H1 (cell line): ENCODE results near the gene CBFA2T2. TPM values are rescaled to one million over a fixed set of nuclear protein-coding genes. Genes with fewer than 3 reads are reported as not detected.

Experiments
- CTCF ChIA-PET: fragments of 300-600 bp; sonication (Branson Sonifier 250); formaldehyde crosslinking; loops from one replicate; lab custom pipeline; 2021; ENCODE audit not compliant: partially characterized antibody; lab: Charles Lee
- POLR2A ChIA-PET: fragments of 300-600 bp; sonication (Branson Sonifier 250); formaldehyde crosslinking; loops from one replicate; lab custom pipeline; 2021; ENCODE audit warnings: inconsistent platforms; ENCODE audit not compliant: partially characterized antibody; lab: Charles Lee
- DNase-seq, 2 experiments: peaks; one replicate each; pipeline versions ENCODE4 v3.0.0 to v3.0.0-alpha.2; 2010 to 2022; ENCODE audit warnings: low spot score in 2 of 2, low read depth in 1 of 2, mixed read lengths in 1 of 2
- FAIRE-seq: peaks from 2 replicates; lab custom pipeline; 2011; peaks lifted over from hg19 to GRCh38; lab: Jason Lieb, UNC
- H2AFZ ChIP-seq: 2 replicates; pipeline ENCODE4 v1.8.1; 2012; ENCODE audit warnings: low read length, inconsistent platforms
- H2AK5ac ChIP-seq: 2 replicates; pipeline ENCODE4 v1.6.1; 2013; ENCODE audit warnings: low read depth, low read length
- H2BK120ac ChIP-seq: replicated peaks from 2 replicates; pipeline ENCODE3; 2013; ENCODE audit warnings: low read depth, low read length, inconsistent platforms
- H2BK12ac ChIP-seq: 2 replicates; pipeline ENCODE4 v1.6.1; 2013; ENCODE audit warnings: low read depth, low read length
- H2BK15ac ChIP-seq: 2 replicates; pipeline ENCODE4 v1.6.1; 2013; ENCODE audit warnings: low read length
- H2BK20ac ChIP-seq: 2 replicates; pipeline ENCODE4 v1.6.1; 2013; ENCODE audit warnings: low read length
- H2BK5ac ChIP-seq: 2 replicates; pipeline ENCODE4 v1.6.1; 2013; ENCODE audit warnings: low read depth, low read length
- H3K14ac ChIP-seq: 2 replicates; pipeline ENCODE4 v1.6.1; 2013; ENCODE audit warnings: inconsistent platforms; ENCODE audit not compliant: insufficient read length
- H3K18ac ChIP-seq: 2 replicates; pipeline ENCODE4 v1.6.1; 2013; ENCODE audit warnings: low read length; ENCODE audit errors: extremely low read depth
- H3K23ac ChIP-seq: 2 replicates; pipeline ENCODE4 v1.6.1; 2013; ENCODE audit warnings: inconsistent platforms; ENCODE audit not compliant: insufficient read length
- H3K23me2 ChIP-seq: 2 replicates; pipeline ENCODE4 v1.6.1; 2013; ENCODE audit warnings: low read depth, low read length
- H3K27ac ChIP-seq: 2 replicates; pipeline ENCODE4 v1.6.1; 2011; ENCODE audit warnings: low read depth, low read length, inconsistent platforms
- H3K27me3 ChIP-seq, 4 experiments: replicated peaks in 1 of 4; 1 replicate in 1 of 4; 2 replicates in 3 of 4; pipeline versions ENCODE4 v1.6.1 to v1.8.1; 2011 to 2013; ENCODE audit warnings: low read length in 3 of 4, mild to moderate bottlenecking in 3 of 4, inconsistent platforms in 2 of 4, mixed read lengths in 2 of 4, moderate library complexity in 1 of 4; ENCODE audit not compliant: control insufficient read depth in 3 of 4, insufficient read depth in 3 of 4; ENCODE audit errors: extremely low read depth in 1 of 4
- H3K36me3 ChIP-seq, 4 experiments: 2 replicates each; pipeline versions ENCODE4 v1.6.1 to v1.8.1; 2011 to 2013; ENCODE audit warnings: mild to moderate bottlenecking in 4 of 4, low read length in 3 of 4, moderate library complexity in 2 of 4, control low read depth in 1 of 4, inconsistent platforms in 1 of 4; ENCODE audit not compliant: insufficient read depth in 4 of 4, control insufficient read depth in 2 of 4
- H3K4ac ChIP-seq: replicated peaks from 2 replicates; pipeline ENCODE3; 2013; ENCODE audit warnings: low read length, low read depth, mixed read lengths, inconsistent platforms; ENCODE audit not compliant: insufficient read length
- H3K4me1 ChIP-seq, 4 experiments: replicated peaks in 1 of 4; 1 replicate in 1 of 4; 2 replicates in 3 of 4; pipeline versions ENCODE4 v1.6.1 to v1.8.1; 2011 to 2013; ENCODE audit warnings: low read length in 3 of 4, inconsistent platforms in 2 of 4, mixed read lengths in 1 of 4; ENCODE audit not compliant: insufficient read depth in 4 of 4, control insufficient read depth in 3 of 4
- H3K4me2 ChIP-seq, 2 experiments: 2 replicates each; pipeline versions ENCODE4 v1.6.1 to v1.8.1; 2011 to 2013; ENCODE audit warnings: low read depth in 2 of 2, low read length in 2 of 2, control low read depth in 1 of 2, inconsistent platforms in 1 of 2, mild to moderate bottlenecking in 1 of 2; ENCODE audit not compliant: insufficient read depth in 1 of 2
- H3K4me3 ChIP-seq, 4 experiments: fragments of 200-600, 300-600 bp in 1 of 4; sonication (generic), shearing (Covaris generic), sonication (Bioruptor Twin) in 1 of 4; 2 replicates each; pipeline versions ENCODE4 v1.5.1 to v1.8.1; 2011 to 2016; ENCODE audit warnings: low read length in 4 of 4, low read depth in 3 of 4, control low read depth in 2 of 4, inconsistent platforms in 2 of 4, mild to moderate bottlenecking in 2 of 4, mixed read lengths in 1 of 4, moderate library complexity in 1 of 4; ENCODE audit not compliant: insufficient read depth in 2 of 4; ENCODE audit errors: extremely low read depth in 1 of 4
- H3K56ac ChIP-seq: replicated peaks from 2 replicates; pipeline ENCODE3; 2013; ENCODE audit warnings: low read depth, mild to moderate bottlenecking, mixed read lengths, low read length, inconsistent platforms; ENCODE audit not compliant: insufficient read length
- H3K79me1 ChIP-seq: 2 replicates; pipeline ENCODE4 v1.6.1; 2013; ENCODE audit warnings: low read depth, low read length, control low read depth
- H3K79me2 ChIP-seq, 2 experiments: 2 replicates each; pipeline versions ENCODE4 v1.6.1 to v1.8.1; 2012 to 2013; ENCODE audit warnings: low read length in 2 of 2, mild to moderate bottlenecking in 2 of 2, inconsistent platforms in 1 of 2; ENCODE audit not compliant: insufficient read depth in 2 of 2, control insufficient read depth in 1 of 2
- H3K9ac ChIP-seq, 4 experiments: replicated peaks in 1 of 4; 1 replicate in 1 of 4; 2 replicates in 3 of 4; pipeline versions ENCODE4 v1.6.1 to v1.8.1; 2011 to 2013; ENCODE audit warnings: low read depth in 3 of 4, low read length in 3 of 4, control low read depth in 2 of 4, mild to moderate bottlenecking in 2 of 4, moderate library complexity in 2 of 4, inconsistent platforms in 1 of 4; ENCODE audit errors: extremely low read depth in 1 of 4
- H3K9me3 ChIP-seq, 2 experiments: 2 replicates each; pipeline versions ENCODE4 v1.6.1 to v1.8.1; 2012 to 2013; ENCODE audit warnings: mild to moderate bottlenecking in 2 of 2, moderate library complexity in 2 of 2, control low read depth in 1 of 2, inconsistent platforms in 1 of 2, low read depth in 1 of 2, low read length in 1 of 2, mixed read lengths in 1 of 2; ENCODE audit not compliant: insufficient read depth in 2 of 2
- H4K20me1 ChIP-seq, 2 experiments: replicated peaks in 1 of 2; 2 replicates each; pipeline versions ENCODE3 to v1.8.1; 2011 to 2013; ENCODE audit warnings: inconsistent platforms in 2 of 2, low read length in 2 of 2, mild to moderate bottlenecking in 1 of 2; ENCODE audit not compliant: insufficient read depth in 2 of 2, control insufficient read depth in 1 of 2
- H4K5ac ChIP-seq: 2 replicates; pipeline ENCODE4 v1.6.1; 2013; ENCODE audit warnings: low read length, low read depth, mixed read lengths, inconsistent platforms; ENCODE audit not compliant: insufficient read length
- H4K8ac ChIP-seq: 2 replicates; pipeline ENCODE4 v1.8.0; 2013; ENCODE audit warnings: mild to moderate bottlenecking, moderate library complexity, low read length, inconsistent platforms; ENCODE audit not compliant: insufficient read depth; ENCODE audit errors: extremely low read depth
- H4K91ac ChIP-seq: replicated peaks from 2 replicates; pipeline ENCODE3; 2013; ENCODE audit warnings: low read length, mixed read lengths, inconsistent platforms; ENCODE audit not compliant: insufficient read length
- CBX5 ChIP-seq: fragments of 300-800, 300-1000 bp; sonication (generic); IDR thresholded peaks from 2 replicates; pipeline ENCODE4 v1.7.1; 2016; ENCODE audit warnings: antibody characterized with exemption, low read length, low read depth
- CHD2 ChIP-seq: IDR thresholded peaks from 2 replicates; pipeline ENCODE4 v1.6.1; 2012; ENCODE audit warnings: low read length, improper control_type of control experiment
- CTBP2 ChIP-seq: IDR thresholded peaks from 2 replicates; pipeline ENCODE4 v1.7.0; 2011; ENCODE audit warnings: borderline replicate concordance, mild to moderate bottlenecking, moderate library complexity, mixed read lengths, low read length; ENCODE audit not compliant: insufficient read depth, insufficient read length
- EGR1 ChIP-seq: IDR thresholded peaks from 2 replicates; pipeline ENCODE4 v1.6.1; 2011; ENCODE audit warnings: low read depth, low read length, borderline replicate concordance
- HDAC6 ChIP-seq: IDR thresholded peaks from one replicate; pipeline ENCODE4 v1.7.1; 2012; ENCODE audit warnings: low read depth, mild to moderate bottlenecking, inconsistent platforms, low read length, moderate library complexity
- JUN ChIP-seq: IDR thresholded peaks from 2 replicates; pipeline ENCODE4 v1.6.1; 2011; ENCODE audit warnings: low read depth, mild to moderate bottlenecking, improper control_type of control experiment, low read length
- KDM1A ChIP-seq: fragments of 200-600, 300-600 bp; sonication (generic); IDR thresholded peaks from 2 replicates; pipeline ENCODE4 v1.7.1; 2016; ENCODE audit warnings: mild to moderate bottlenecking, low read length, borderline replicate concordance
- PHF8 ChIP-seq: fragments of 200-600 bp; sonication (generic); conservative IDR thresholded peaks from 2 replicates; pipeline ENCODE4 v1.7.1; 2012; ENCODE audit warnings: low read depth, mild to moderate bottlenecking, inconsistent platforms, low read length, moderate library complexity
- SRF ChIP-seq: IDR thresholded peaks from 2 replicates; pipeline ENCODE4 v1.6.1; 2011; ENCODE audit warnings: mild to moderate bottlenecking, low read depth, low read length, moderate library complexity
- whole genome bisulfite sequencing, 2 experiments: shearing (Covaris generic) in 1 of 2; methylation state at CpG; one replicate each; pipeline versions ENCODE4 v1.1.6 to v1.1.7; 2013 to 2015; ENCODE audit warnings: low lambda C conversion rate in 2 of 2, mixed read lengths in 2 of 2, inconsistent platforms in 1 of 2, low coverage in 1 of 2, missing lambda C conversion rate in 1 of 2; ENCODE audit not compliant: insufficient replicate concordance in 2 of 2, insufficient coverage in 1 of 2, insufficient read length in 1 of 2; ENCODE audit errors: extremely low coverage in 1 of 2, missing lambda C conversion rate in 1 of 2; 5-methylcytosine and 5-hydroxymethylcytosine counted together
- polyA plus RNA-seq, 7 experiments: library from polyadenylated mRNA; depleted of rRNA in 3 of 7; stranded (reverse) in 5 of 7; unstranded in 2 of 7; fragments of >200 nt in 5 of 7; fragments of 200-250 nt in 2 of 7; gene quantifications; 1 replicate in 5 of 7; 2 replicates in 1 of 7; 4 replicates in 1 of 7; pipeline versions ENCODE4 v1.2.1 to v1.2.3, GENCODE V29; 2011 to 2013; ENCODE audit warnings: missing spikeins in 2 of 7, mixed read lengths in 2 of 7
- total RNA-seq: library from RNA; stranded (reverse); fragmentation: NEBNext Ultra II Directional; extraction: Animal tissue kit (Norgen Biotek cat#: 25700); gene quantifications from 2 replicates; pipeline ENCODE4 v1.2.1, GENCODE V29; 2021
- TF ChIP-seq, protein P1 (sequence below): IDR thresholded peaks from 2 replicates; pipeline ENCODE4 v1.6.1; 2012; ENCODE audit warnings: inconsistent platforms

The CBFA2T2 gene
- total and polyA plus RNA-seq, 2 of the 8 experiments (the other 6 are each of a cell fraction or from before 2014, with no cell fraction given): 11.6 to 12.9 TPM

DNA sequence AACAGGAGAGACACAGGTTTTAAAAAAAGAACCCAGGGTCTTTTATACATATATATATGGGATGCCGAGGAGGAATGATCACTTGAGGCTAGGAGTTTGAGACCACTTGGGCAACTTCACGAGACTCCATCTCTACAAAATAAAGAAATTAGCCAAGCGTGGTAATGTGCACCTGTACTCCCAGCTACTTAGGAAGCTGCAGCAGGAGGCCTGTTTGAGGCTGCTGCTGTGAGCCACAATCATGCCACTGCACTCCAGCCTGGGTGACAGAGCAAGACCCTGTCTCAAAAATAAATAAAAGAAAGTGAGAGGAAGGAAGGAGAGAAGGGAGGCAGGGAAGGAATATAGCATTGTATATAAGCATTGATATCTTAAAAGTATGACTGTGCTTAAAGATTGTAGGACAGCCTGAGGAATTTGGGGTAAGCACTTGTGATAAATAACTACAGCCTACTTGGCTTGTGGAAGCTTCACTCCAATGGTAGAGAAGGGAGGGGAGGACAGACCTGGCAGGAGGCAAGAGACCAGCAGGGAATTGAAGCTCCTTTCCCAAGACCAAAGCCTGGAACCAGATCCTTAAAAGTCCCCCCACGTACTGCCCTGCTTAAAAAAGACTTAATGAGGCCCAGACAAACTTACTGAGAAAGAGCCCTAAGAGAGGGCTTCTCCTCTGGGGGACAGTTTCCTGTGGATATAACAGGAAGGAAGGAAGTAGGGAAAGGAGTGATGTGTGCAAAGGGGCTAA lies 43.8 kb upstream of the CBFA2T2 start:
- TF ChIP-seq CBX5 (no peak), SRF (no peak), CTBP2 (no peak), CHD2 (no peak), PHF8 (no peak), JUN (no peak), EGR1 (no peak), HDAC6 (no peak), KDM1A (no peak)
- TF ChIP-seq, protein P1, sequence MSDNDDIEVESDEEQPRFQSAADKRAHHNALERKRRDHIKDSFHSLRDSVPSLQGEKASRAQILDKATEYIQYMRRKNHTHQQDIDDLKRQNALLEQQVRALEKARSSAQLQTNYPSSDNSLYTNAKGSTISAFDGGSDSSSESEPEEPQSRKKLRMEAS: no peak
- Histone ChIP-seq H3K56ac (no peak overlapping the region), H2BK12ac (peak overlapping the region; percentile 81; the same call in 1 of the 2 replicates), H3K9me3 (no peaks in the 10 kb centered on the region; a peak in 1 of 4 replicates), H3K23ac (no peak overlapping the region), H3K36me3 (no peaks in the 10 kb centered on the region), H4K91ac (no peak overlapping the region), H3K14ac (no peak overlapping the region), H2BK5ac (no peak overlapping the region), H3K23me2 (peaks cover 6% of the 10 kb centered on the region; the same call in 1 of the 2 replicates), H3K27me3 (peaks cover 3 to 18% (median 15%) of the 10 kb centered on the region in 4 experiments), H3K4me3 (no peak overlapping the region), H4K5ac (no peak overlapping the region), H3K4me1 (peaks cover 0 to 7% (median 3%) of the 10 kb centered on the region in 4 experiments; a peak in 4 of 7 replicates), H2BK15ac (peak overlapping the region; percentile 53; the same call in 1 of the 2 replicates), H2BK120ac (no peak overlapping the region), H3K79me2 (no peaks in the 10 kb centered on the region), H3K9ac (no peak overlapping the region), H4K20me1 (peaks cover 0 to 4% of the 10 kb centered on the region in 2 experiments), H2AFZ (no peak overlapping the region), H3K27ac (no peak overlapping the region), H3K4me2 (no peak overlapping the region), H2AK5ac (no peak overlapping the region), H3K18ac (no peak overlapping the region), H2BK20ac (no peak overlapping the region), H3K79me1 (no peaks in the 10 kb centered on the region), H4K8ac (no peak overlapping the region), H3K4ac (no peak overlapping the region)
- no peak for FAIRE-seq
- CTCF ChIA-PET: interaction anchor here (0.6 to 1.9 kb wide), 2 partner anchors 8 to 87 kb away, joined by 3 to 5 read pairs; no protein-coding TSS in a partner anchor
- no peak for DNase-seq
- POLR2A ChIA-PET: interaction anchor here (0.9 to 1.5 kb wide), 5 partner anchors 35 to 221 kb away, joined by 3 to 5 read pairs (median 3); partner anchors contain the start of gene ACTL10
- WGBS, 2 experiments: 91% methylated on average over 4 of the region's 4 CpGs; no CpG with 5 or more reads in 1 of the 2 experiments
